Erythroblast (primary cell): ENCODE results near the gene SSRP1.

ENCODE experiments used
- GATA1 ChIP-seq: IDR thresholded peaks from 2 replicates; pipeline ENCODE4 v1.6.1; 2011; ENCODE audit warnings: low read depth, mild to moderate bottlenecking, control low read depth, low read length, moderate library complexity
- POLR2A ChIP-seq: IDR thresholded peaks from 2 replicates; pipeline ENCODE4 v1.6.1; 2011; ENCODE audit warnings: mild to moderate bottlenecking, low read length

- TF ChIP-seq POLR2A (no peak), GATA1 (no peak)
Observed at GRCh38 chr11:57338142-57338541, 2.5 kb upstream of the SSRP1 start, which contains the start of gene P2RX3.
